PC-9 (cell line): ENCODE results near the gene VEGFD.

Source experiments
- CTCF ChIP-seq: fragments of 200-600 bp; sonication (generic); conservative IDR thresholded peaks from 2 replicates; pipeline ENCODE4 v1.6.1; 2017; ENCODE audit warnings: mixed run types, antibody characterized with exemption, mild to moderate bottlenecking, moderate library complexity
- EZH2 ChIP-seq: fragments of 200-600 bp; sonication (generic); IDR thresholded peaks from 2 replicates; pipeline ENCODE4 v1.8.0; 2017; ENCODE audit warnings: antibody characterized with exemption, low read depth

- no peak for TF ChIP-seq CTCF
- TF ChIP-seq EZH2: no peak
Observed at GRCh38 chrX:15315509-15315908, 68.7 kb downstream of the VEGFD start, which contains the start of gene ASB11.
